KOPT-K1 (cell line): ENCODE measurements around the gene CSAG3.
"Not testable (repeated sequence)": the region's sequence is repeated elsewhere in the genome, so short reads cannot be mapped to it uniquely, and the experiment has no call there.

Source experiments
- H3K27ac ChIP-seq: fragments of 200-600 bp; sonication (generic); 2 replicates; pipeline ENCODE4 v1.5.1; 2016; ENCODE audit warnings: antibody characterized with exemption, mild to moderate bottlenecking, low read depth, low read length; ENCODE audit not compliant: poor library complexity, severe bottlenecking
- H3K36me3 ChIP-seq: fragments of 200-600 bp; sonication (generic); 2 replicates; pipeline ENCODE4 v1.5.1; 2017; ENCODE audit warnings: antibody characterized with exemption, mild to moderate bottlenecking, low read length, moderate library complexity; ENCODE audit not compliant: insufficient read depth
- H3K9me3 ChIP-seq: fragments of 200-600 bp; sonication (generic); 2 replicates; pipeline ENCODE4 v1.5.1; 2017; ENCODE audit warnings: antibody characterized with exemption, low read length, mild to moderate bottlenecking; ENCODE audit not compliant: insufficient read depth, poor library complexity, severe bottlenecking

Gene CSAG3

DNA sequence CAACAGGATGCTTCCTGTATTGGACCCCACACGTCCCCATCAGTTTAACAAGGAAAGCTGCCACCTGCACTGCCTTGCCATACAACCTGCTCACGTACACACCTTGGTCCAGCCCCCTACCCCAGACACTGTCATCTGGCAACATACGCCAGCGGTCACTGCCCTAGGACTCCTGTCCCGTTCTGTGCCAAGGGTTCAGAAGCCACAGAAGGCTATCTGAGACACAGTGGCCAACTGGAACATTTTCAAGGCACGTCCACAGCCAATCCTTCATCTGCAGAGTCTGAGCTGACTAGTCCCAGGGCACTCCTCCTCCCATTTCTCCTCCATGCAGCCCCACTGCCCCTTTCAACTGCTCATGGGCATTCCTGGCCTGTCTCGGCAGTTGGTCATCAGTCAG, 2.6 kb downstream of the CSAG3 start:
- H3K27ac ChIP-seq, H3K9me3 ChIP-seq, H3K36me3 ChIP-seq: not testable (repeated sequence)

DNA sequence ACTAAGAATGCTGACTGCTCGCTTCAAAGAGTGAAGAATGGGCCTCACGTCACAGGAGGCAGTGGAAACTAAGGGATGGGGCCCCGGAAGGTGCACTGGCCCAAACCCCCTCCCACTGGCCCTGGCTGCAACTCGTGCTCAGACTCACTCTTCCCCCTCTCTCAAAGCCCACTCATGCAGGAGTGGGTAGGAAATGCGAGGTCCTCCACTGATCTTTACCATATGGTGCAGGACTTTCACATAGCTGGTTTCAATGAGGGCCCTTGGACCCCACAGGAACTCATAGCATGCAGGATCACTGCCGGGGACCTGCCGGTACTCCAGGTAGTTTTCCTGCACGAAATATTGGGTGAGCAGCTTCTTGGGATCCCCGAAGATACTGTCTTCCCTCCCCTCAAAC, 7.5 kb downstream of the CSAG3 start:
- H3K36me3 ChIP-seq, H3K9me3 ChIP-seq, H3K27ac ChIP-seq: not testable (repeated sequence)

DNA sequence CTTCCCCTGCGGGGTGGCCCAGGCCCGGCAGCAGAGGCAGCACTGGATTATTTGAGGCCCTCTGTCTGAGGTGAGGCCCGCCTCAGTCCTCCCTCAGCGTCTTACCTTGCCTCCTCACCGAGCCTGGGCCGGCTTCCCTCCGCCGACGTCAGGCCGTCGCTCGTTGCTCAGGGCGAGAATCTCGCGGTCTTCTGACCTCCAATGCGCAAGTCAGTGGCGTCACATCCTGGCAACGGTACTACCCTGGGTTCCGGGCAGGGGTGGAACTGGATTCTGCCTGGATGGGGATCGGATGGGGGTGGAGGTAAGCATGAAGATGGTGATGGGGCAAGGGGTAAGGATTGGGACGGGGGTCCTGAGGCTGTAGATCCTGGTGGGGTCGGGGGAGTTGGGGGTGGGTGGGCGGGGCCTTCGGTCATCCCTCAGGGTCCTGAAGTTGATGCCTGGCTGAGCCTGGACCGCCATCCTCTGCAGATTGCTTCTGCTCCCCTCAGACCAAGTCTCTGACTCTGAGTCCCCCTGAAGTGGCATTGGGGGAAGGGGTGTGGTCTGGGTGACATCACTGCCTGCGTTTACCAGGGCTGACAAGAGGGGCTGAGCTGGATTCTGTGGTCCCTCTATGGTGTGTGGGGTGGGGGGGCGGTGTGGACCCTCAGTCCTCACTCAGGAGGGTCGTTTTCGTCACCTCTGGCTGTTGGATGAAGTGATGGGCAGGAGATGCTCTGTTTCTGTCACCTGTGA, 10.7 kb downstream of the CSAG3 start, which contains the start of gene MAGEA6:
TSS of gene MAGEA6 (minus strand) at position 141 of the 741 bp plus-strand sequence. CDS start 2,039 bp downstream, outside the sequence.
- not testable (repeated sequence) for H3K9me3 ChIP-seq, H3K27ac ChIP-seq, H3K36me3 ChIP-seq

DNA sequence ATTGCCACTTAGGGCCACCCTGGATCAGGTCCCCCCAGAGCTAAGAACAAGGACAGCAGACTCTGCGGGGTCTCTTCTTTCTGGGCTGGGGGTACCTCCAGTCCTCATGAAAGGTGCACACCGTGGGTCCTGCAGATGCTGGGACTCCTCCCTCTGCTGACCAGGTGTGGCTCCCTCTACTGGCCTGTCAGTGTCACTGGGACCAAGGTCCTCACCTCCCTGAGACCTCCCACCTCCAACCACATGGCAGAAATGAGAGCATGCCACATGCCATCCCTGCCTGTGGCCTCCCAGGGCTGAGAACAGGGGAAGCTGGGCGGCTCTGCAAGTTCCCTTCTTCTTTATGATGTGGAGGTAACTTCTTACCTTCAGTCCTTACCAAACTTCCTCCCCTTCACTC, 28.0 kb downstream of the CSAG3 start:
- not testable (repeated sequence) for H3K36me3 ChIP-seq, H3K9me3 ChIP-seq, H3K27ac ChIP-seq

DNA sequence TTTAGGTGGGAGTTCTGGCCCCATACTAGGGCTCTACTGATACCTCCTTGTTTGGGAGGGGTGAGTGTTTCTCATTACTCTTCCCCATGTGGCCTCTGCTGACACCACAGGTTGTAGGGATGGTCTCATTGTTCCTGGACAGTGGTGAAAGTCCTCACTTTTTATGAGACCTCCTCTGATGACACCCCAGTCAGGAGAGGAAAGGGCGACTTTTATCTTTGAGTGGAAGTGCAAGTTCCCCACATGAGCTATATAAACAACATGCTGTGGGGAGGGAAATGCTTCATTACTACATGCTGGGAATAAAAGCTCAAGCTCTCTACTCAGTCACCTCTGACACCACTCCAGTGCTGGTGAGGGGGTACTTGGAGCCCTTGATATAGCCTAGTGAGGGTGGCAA, 39.9 kb downstream of the CSAG3 start:
- no peaks in the 10 kb centered on the region for H3K36me3 ChIP-seq
- no peak overlapping the region for H3K27ac ChIP-seq
- H3K9me3 ChIP-seq = no peaks in the 10 kb centered on the region

DNA sequence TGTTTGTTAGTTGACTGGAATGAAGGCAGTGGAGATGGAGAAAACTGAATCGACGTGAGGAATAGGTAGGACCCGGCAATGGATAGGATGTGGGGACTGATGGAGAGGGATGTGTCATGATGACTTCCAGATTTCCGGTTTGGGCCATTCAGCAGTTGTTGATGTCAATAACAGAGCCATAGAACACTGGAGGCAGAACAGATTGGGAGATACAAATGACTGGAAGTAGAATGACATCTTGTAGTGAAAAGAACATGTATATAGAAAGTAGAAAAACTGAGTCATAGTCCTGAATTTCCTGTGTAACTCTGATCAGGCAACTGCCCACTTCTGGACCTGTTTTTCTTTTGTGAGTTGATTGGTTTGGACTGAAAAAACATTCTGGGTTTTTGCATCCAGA, 47.0 kb downstream of the CSAG3 start:
- no peaks in the 10 kb centered on the region for H3K36me3 ChIP-seq
- no peak overlapping the region for H3K27ac ChIP-seq
- H3K9me3 ChIP-seq = no peaks in the 10 kb centered on the region
